NCI-H526 treated with DMSO at 0.1 percent for 48 hours (cell line): ENCODE data around the gene PDHA1.

ENCODE experiments used
- DNase-seq: peaks from one replicate; lab custom pipeline; 2025; lab: John Stamatoyannopoulos, UW

Gene PDHA1

DNA sequence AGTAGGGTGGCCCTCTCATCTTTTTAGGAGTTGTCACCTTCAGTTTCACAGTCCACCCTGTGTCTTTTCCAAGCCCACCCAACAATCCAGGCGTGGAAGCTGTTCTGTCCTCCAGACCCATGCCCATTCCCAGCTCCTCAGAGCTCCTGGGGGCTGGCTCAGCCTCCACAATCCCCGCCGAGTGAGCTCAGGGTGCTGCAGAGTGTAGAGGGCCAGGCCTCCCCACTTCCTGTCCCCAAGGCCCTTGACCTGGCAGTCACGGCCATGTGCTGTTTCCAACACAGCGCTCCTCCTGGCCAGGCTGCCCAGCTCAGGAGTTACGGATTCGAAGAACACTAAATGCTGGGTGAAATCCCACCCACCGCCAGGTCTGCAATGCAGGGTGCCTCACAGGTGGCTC, 31.8 kb downstream of the PDHA1 start:
- no peak for DNase-seq

DNA sequence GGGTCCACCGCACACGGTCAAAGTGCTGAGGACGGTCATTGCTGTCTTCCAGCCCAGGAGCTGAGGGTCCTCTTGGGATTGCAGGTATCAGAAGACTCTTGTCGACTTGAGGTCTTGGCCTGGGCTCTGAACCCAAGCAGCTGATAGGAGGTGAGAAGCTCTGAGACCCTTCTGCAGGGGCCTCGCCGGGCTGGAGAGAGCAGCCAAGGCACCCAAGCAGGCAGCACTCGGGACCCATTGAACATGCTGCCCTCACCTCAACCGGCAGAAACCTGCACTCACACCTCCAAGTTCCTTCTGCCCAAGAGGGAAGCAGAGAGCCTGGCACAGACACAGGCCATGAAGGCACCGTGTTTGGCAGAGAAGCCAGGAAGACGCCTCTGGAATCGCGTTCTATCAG, 34.1 kb downstream of the PDHA1 start:
- no peak for DNase-seq

DNA sequence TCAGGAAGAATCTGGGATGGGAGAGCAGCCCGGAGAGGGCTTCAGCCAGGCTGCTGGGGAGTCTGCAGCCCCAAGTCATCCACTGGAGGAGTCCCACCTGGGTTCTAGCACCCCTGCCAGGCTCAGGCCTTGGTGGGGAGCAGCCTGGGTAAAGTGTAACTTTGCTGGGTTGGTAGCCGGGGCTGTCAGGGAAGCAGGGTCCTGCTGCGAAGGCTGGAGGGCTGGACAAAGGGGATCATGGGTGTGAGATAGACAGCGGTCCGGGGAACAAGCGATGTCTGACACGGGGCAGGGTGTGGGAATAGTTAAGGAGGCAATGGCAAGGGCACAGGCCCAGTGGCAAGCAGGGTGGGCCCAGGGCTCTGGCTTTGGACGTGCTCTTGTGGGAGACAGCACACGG, 37.6 kb downstream of the PDHA1 start:
- no peak for DNase-seq

DNA sequence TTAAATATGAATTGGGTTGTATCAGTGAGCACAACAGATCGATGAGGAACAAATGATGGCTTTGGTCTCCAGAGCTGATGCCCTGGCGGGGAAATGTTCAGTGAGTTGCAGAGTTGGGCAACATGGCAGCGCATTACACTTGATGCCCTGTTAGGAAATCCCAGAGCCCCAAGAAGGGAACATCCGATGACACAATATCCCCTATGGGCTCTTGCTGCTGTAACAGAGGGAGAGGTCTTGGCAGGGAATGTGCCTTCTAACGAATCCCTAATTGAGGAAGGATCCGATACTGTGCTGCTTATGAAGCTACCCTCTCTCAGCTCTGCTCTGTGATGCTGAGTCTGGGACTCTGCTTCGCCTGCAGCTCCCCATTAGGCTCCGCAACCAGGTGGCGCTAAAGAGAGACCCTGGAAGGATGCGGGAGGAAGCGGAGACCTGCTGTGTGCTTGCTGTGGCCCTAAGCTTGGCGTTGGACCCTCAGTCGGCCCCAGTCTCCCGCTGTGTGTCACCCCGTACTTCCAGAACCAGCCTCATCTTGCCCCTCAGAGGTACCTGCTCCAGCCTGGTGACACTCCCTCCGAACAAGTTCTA, 38.9 kb downstream of the PDHA1 start:
- DNase-seq: peak; percentile 36

DNA sequence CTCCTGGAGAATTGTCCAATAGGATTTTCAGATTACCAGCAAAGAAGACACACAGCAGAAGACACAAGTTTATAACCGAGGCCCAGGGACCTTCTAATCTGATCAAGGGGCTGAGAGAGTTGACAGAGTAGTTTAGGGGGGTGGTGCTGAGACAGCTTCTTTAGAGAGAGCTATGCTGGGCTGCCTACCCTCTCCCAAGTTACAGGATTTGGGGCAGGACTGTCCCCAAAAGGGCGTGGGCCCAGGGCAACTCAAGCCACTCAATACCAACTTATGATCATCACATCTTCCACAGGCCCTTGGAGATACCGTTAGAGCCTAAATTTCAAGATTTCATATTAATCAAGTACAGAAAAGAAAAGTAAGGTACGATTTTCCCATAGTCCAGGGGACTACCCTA, 43.0 kb downstream of the PDHA1 start:
- no peak for DNase-seq

DNA sequence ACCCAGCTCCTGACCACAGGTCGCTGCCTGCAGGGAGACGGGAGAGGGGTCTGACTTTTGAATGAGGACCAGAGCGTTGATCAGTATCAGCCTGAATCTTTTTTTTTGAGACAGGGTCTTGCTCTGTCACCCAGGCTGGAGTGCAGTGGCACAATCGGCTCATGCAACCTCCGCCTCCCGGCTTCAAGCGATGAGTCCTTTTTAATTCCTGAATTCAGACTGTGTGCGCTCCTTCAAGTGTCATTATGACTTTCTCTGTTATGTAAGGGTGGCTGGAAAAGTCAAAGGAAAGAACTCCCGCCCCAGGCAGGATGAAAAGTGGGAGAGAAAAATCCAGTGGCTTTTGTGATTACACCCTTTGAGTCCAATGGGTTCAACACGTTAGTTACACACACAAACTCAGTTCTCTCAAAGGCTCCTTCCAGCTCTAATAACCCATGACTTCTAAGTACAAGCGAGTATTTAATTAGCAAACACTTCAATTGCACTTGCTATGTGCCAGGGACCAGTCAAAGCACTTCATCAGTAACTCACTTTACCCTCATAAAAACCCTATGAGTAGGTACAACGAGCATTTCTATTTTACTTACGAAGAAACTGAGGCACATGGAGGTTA, 44.4 kb downstream of the PDHA1 start:
- DNase-seq: no peak

DNA sequence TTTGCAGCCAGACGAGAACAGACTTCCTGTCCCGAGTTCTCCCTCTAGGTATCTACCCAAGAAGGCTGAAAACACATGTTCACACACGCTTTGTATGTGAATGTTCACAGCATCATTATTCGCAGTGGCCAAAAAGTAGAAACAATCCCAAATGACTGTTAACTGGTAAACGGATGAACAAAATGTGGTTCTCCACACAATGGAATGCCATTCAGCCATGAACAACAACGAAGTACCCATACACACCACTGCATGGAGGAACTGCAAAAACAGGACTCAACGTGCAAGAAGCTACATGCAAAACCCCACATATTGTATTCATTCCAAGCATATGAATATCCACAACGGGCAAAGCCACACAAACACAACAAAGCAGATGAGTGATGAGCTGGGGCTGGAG, 45.0 kb downstream of the PDHA1 start:
- no peak for DNase-seq

DNA sequence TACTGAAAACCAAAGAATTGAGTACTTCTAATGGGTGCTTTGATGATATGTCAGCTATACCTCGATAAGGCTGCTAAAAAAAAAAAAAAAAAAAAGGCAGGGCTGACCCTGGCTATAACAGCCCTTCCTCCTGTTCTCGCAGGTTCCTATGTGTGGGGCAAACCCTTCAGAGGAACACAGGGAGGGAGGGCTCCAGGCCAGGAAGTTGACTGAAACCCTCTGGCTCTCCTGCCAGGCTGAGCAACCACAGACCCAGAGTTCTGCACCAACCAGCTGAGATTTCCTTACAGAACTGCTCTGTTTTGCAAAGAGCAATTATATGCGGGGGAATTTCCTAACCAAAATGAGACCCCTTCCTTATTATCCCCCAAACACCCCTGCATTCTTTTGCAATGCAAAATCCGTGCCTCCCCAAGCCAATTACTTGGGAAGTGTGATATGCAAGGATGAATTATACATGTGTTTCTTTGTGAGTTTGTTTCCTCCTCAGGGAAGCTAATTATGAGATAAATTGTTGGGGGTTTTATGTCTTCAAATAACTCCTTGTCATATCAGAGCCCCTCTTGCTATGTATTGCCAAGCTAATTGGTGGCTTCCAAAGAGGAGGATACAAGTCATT, 45.6 kb downstream of the PDHA1 start:
- DNase-seq: no peak

DNA sequence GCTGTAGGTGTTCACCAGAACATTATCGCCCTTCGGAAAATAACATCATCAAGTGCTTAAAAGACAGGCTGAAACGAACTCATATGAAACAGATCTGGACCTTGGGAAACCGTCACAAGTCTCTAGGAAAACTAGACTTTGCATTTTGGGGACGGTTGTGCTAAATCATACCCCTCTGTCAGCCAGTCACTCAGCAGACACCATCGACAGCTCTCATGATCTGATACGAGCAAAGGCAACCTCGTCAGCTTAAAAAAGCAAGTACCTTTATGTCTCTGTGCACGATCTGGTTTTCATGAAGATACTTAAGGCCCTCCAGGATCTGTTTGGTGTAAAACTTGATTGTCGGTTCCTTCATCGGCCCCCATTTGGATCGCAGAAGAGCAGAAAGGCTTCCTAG, 48.4 kb downstream of the PDHA1 start:
- DNase-seq: no peak

DNA sequence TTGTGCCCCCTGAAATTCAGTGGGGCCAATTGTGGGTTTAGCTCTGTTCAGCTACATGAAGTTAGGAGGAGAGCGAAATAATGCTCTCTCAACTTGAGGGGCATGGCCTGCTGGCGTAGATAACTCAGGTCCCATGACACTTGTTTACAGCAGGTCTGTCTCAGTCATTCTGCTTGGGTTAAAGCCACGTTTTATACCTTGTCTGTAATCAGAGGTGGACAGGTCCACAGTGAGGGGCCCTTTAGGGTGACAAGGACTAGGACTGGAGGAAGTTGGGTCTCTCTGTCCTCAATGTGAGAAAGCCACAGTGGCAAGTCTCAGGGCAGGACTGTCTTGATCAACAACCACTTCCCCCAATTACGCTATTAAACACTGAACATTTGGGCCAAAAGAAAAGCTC, 49.0 kb downstream of the PDHA1 start:
- no peak for DNase-seq

DNA sequence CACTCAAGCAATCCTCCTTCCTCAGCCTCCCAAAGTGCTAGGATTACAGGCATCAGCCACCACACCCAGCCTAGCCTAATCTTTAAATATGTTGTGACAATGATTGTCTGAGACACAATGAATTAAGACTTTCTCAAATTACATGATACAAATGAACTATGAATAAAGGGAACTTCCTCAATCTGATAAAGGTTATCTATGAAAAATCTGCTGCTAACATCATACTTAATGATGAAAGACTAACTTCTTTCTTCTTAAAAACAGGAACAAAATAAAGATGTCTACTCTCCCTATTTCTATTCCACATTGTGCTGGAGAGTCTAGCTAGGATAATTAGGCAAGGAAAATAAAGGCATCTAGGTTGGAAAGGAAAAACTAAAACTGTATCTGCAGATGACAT, 60.0 kb downstream of the PDHA1 start:
- DNase-seq: no peak

DNA sequence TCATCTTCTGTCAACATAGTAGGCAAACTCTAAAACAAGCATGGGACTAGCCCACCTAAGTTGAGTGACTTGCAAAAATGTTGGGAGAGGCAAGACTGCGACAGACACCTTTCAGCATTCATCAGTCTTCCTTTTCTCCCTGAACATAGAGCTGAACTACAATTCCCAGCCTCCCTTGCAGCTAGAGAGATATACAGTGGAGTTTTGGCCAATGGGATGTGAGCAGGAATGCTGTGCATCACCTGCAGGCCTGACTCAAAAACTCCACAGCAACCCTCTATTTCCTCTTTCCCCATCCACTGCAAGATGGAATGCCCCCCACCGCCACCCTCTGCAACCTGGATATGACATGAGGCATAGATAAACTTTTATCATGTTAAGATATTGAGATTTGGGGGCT, 66.5 kb downstream of the PDHA1 start:
- no peak for DNase-seq
